HL-60 (cell line): ENCODE results near the gene FMNL2.
"Not testable (repeated sequence)": the region's sequence is repeated elsewhere in the genome, so short reads cannot be mapped to it uniquely, and the experiment has no call there.

Experiments
- DNase-seq, 2 experiments: peaks; one replicate each; pipeline ENCODE4 v3.0.0-alpha.2; 2010 to 2020; ENCODE audit warnings: low read depth in 1 of 2, low spot score in 1 of 2
- H3K27ac ChIP-seq: fragments of 250-450 bp; sonication (Bioruptor Pico); replicated peaks from 2 replicates; pipeline ENCODE4 v1.5.1; 2020; ENCODE audit warnings: mild to moderate bottlenecking, moderate library complexity
- H3K27me3 ChIP-seq: fragments of 250-450 bp; sonication (Bioruptor Pico); 2 replicates; pipeline ENCODE4 v1.5.1; 2021; ENCODE audit warnings: mild to moderate bottlenecking, moderate library complexity; ENCODE audit not compliant: insufficient read depth, poor library complexity, severe bottlenecking
- H3K4me3 ChIP-seq: replicated peaks from 2 replicates; pipeline ENCODE4 v1.5.1; 2011; ENCODE audit warnings: mild to moderate bottlenecking, control low read depth, low read length; ENCODE audit not compliant: insufficient read depth
- GABPA ChIP-seq: IDR thresholded peaks from 2 replicates; pipeline ENCODE4 v1.6.1; 2012; ENCODE audit warnings: low read depth
- POLR2AphosphoS5 ChIP-seq: IDR thresholded peaks from 2 replicates; pipeline ENCODE4 v1.6.1; 2012; ENCODE audit warnings: low read depth
- SPI1 ChIP-seq: IDR thresholded peaks from 2 replicates; pipeline ENCODE4 v1.6.1; 2012; ENCODE audit warnings: low read depth, mild to moderate bottlenecking, borderline replicate concordance
- TF ChIP-seq, protein P1 (sequence below): IDR thresholded peaks from 2 replicates; pipeline ENCODE4 v1.6.1; 2012; ENCODE audit warnings: low read depth; ENCODE audit not compliant: insufficient replicate concordance
- TF ChIP-seq, protein P2 (sequence below): IDR thresholded peaks from one replicate; pipeline ENCODE4 v1.5.1; 2011; ENCODE audit warnings: low read length, control low read depth, inconsistent platforms; ENCODE audit not compliant: insufficient read depth

FMNL2 gene

DNA sequence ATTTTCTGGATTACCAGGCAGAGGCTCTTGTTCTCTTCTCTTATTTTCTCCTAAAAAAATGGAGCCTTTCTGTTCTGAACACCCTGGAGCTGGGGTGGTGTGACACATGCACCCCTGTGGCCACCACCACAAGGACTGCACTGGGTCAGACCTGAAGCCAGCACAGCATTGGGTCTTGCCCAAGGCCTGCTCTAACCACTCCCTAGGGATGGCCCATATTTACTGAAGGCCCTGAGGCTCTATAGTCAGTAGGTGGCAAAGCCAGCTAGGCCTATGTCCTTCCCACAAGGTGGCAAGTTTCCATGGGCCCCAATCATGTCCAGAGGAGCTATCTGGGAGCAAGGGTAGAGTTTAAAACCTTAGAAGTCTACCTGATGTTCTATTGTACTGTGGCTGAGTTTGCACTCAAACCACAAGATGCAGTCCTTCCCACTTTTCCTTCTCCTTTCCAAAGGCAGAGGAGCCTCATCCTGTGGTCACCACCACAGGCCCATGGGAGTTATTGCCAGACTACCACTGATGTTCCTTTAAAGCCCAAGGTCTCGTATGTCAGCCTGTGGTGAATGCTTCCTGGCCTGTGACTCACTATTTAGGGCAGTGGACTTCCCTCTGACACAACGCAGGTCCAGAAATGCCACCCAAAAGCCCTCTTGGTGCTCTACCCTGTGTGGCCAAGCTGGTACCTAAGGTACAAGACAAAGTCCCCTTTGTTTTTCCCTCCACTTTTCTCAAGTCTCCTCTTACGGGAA is 15.0 kb upstream of the FMNL2 start:
- TF ChIP-seq, protein P1, sequence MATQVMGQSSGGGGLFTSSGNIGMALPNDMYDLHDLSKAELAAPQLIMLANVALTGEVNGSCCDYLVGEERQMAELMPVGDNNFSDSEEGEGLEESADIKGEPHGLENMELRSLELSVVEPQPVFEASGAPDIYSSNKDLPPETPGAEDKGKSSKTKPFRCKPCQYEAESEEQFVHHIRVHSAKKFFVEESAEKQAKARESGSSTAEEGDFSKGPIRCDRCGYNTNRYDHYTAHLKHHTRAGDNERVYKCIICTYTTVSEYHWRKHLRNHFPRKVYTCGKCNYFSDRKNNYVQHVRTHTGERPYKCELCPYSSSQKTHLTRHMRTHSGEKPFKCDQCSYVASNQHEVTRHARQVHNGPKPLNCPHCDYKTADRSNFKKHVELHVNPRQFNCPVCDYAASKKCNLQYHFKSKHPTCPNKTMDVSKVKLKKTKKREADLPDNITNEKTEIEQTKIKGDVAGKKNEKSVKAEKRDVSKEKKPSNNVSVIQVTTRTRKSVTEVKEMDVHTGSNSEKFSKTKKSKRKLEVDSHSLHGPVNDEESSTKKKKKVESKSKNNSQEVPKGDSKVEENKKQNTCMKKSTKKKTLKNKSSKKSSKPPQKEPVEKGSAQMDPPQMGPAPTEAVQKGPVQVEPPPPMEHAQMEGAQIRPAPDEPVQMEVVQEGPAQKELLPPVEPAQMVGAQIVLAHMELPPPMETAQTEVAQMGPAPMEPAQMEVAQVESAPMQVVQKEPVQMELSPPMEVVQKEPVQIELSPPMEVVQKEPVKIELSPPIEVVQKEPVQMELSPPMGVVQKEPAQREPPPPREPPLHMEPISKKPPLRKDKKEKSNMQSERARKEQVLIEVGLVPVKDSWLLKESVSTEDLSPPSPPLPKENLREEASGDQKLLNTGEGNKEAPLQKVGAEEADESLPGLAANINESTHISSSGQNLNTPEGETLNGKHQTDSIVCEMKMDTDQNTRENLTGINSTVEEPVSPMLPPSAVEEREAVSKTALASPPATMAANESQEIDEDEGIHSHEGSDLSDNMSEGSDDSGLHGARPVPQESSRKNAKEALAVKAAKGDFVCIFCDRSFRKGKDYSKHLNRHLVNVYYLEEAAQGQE = no peak
- TF ChIP-seq SPI1 = no peak
- no peak for TF ChIP-seq POLR2AphosphoS5
- TF ChIP-seq, protein P2, sequence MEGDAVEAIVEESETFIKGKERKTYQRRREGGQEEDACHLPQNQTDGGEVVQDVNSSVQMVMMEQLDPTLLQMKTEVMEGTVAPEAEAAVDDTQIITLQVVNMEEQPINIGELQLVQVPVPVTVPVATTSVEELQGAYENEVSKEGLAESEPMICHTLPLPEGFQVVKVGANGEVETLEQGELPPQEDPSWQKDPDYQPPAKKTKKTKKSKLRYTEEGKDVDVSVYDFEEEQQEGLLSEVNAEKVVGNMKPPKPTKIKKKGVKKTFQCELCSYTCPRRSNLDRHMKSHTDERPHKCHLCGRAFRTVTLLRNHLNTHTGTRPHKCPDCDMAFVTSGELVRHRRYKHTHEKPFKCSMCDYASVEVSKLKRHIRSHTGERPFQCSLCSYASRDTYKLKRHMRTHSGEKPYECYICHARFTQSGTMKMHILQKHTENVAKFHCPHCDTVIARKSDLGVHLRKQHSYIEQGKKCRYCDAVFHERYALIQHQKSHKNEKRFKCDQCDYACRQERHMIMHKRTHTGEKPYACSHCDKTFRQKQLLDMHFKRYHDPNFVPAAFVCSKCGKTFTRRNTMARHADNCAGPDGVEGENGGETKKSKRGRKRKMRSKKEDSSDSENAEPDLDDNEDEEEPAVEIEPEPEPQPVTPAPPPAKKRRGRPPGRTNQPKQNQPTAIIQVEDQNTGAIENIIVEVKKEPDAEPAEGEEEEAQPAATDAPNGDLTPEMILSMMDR = no peak
- TF ChIP-seq GABPA = no peak

DNA sequence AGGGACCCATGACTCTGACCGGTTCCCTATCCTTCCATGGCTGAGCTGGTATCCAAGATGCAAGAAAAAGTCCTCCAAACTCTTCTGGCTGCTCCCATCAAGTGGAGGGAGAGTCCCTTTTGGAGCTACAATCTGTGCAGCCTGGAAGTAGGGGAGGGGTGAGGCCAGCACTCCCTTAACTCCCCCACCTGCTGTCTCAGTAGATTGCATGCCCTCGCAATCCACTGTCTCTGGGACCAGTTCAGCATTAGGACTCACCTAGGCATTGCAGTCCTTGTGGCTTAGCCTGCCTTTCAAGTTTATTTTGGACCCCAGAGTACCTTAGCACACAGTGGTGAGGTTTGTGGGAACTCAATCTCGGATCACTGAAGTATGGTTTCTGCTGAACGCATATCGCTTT is 14.2 kb upstream of the FMNL2 start:
- TF ChIP-seq POLR2AphosphoS5 = no peak
- TF ChIP-seq SPI1 = no peak
- TF ChIP-seq, protein P1 = no peak
- TF ChIP-seq, protein P2 = no peak
- no peak for TF ChIP-seq GABPA
- DNase-seq = no peak
- Histone ChIP-seq H3K27me3 (no peaks in the 10 kb centered on the region), H3K27ac (no peak overlapping the region), H3K4me3 (no peak overlapping the region)

More for the DNA sequence above, 15.0 kb upstream of the FMNL2 start:
- H3K27ac ChIP-seq = no peak overlapping the region
- DNase-seq = no peak
- H3K4me3 ChIP-seq = no peak overlapping the region
- H3K27me3 ChIP-seq = no peaks in the 10 kb centered on the region

DNA sequence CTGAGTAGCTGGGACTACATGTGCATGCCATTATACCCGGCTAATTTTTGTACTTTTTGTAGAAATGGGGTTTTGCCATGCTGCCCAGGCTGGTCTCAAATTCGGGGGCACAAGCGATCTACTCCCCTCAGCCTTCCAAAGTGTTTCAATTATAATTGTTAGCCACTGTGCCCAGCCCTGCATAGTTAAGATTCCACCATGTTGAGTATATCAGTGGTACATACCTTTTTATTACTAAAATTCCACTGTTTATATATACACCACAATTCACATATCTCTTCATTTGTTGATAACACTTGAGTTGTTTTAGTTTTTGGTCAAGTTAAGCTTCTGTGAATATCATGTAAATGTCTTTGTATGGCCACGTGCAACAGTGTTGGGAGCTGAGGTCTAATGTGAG is 12.8 kb upstream of the FMNL2 start:
- H3K27me3 ChIP-seq = no peaks in the 10 kb centered on the region
- no peak for TF ChIP-seq POLR2AphosphoS5
- TF ChIP-seq, protein P2 = no peak
- TF ChIP-seq SPI1 = no peak
- TF ChIP-seq GABPA = no peak
- TF ChIP-seq, protein P1 = no peak
- no peak overlapping the region for H3K4me3 ChIP-seq
- H3K27ac ChIP-seq = no peak overlapping the region
- no peak for DNase-seq

DNA sequence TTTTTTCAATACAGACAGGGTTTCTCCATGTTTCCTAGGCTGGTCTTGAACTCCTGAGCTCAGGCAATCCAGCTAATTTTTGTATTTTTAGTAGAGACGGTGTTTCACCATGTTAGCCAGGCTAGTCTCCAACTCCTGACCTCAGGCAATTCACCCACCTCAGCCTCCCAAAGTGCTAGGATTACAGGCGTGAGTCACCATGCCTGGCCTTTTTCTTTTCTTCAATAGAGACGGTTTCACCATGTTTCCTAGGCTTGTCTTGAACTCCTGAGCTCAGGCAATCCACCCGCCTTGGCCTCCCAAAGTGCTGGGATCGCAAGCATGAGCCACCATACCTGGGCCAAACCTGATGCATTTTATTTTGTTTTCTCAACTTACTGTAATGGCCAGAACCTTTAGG is 9.8 kb upstream of the FMNL2 start:
- not testable (repeated sequence) for H3K4me3 ChIP-seq, H3K27me3 ChIP-seq, DNase-seq, H3K27ac ChIP-seq
